Measurements from ENCODE around the gene DNAJC4.

DNA sequence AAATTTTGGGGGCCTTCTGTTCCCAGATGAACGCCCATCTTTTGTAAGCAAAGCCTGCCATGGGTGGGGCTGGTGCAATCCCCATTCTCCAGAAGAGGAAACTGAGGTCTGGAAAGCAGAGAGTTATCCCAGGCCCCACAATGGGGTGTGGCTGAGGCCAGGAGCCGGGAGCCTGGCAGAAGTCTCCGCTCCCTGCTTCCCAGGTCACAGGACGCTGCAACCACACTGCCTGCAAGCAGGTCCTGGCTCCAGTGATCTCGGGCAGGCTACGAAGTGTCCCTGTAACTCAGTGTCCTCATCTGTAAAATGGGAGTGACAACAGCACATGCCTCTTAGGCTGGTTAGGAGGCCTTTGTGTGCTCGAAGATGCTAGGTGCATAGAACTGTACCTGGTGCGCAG lies 22.7 kb downstream of the DNAJC4 start:
- TF ChIP-seq EZH2 (IDR thresholded peaks at IDR 0.05) = no peak
- TF ChIP-seq POLR2AphosphoS5 (IDR thresholded peaks at IDR 0.05; ENCODE audit: borderline replicate concordance, low read depth, low read length) = no peak
